T-helper 2 cell treated with Interferon-gamma antibody and Interleukin-4, amounts not matched to agents 5 μg/mL and 100 μg/mL, for 36 hours (primary cell): ENCODE measurements around the gene KLHL29.
"Not testable (repeated sequence)": the region's sequence is repeated elsewhere in the genome, so short reads cannot be mapped to it uniquely, and the experiment has no call there.

ENCODE experiments used
- DNase-seq: peaks from one replicate; pipeline ENCODE4 v3.0.0; 2021; ENCODE audit warnings: low spot score
- H3K27ac Mint-ChIP-seq: one replicate; pipeline ENCODE4 v1.8.0; 2021; ENCODE audit warnings: mild to moderate bottlenecking, mixed read lengths
- H3K27me3 Mint-ChIP-seq: one replicate; pipeline ENCODE4 v1.8.0; 2021; ENCODE audit warnings: low read depth, mixed read lengths
- H3K36me3 Mint-ChIP-seq: one replicate; pipeline ENCODE4 v1.8.0; 2021; ENCODE audit warnings: low read depth, mixed read lengths
- H3K4me1 Mint-ChIP-seq: one replicate; pipeline ENCODE4 v1.8.0; 2021; ENCODE audit warnings: low read depth, mixed read lengths
- H3K4me3 Mint-ChIP-seq: one replicate; pipeline ENCODE4 v1.8.0; 2022; ENCODE audit warnings: mild to moderate bottlenecking, moderate library complexity, mixed read lengths
- H3K9me3 Mint-ChIP-seq: one replicate; pipeline ENCODE4 v1.8.0; 2021; ENCODE audit warnings: mixed read lengths

Gene KLHL29

GRCh38 chr2:23720705-23721453 is 335.9 kb downstream of the KLHL29 start:
- no peak overlapping the region for H3K4me3 Mint-ChIP-seq
- no peak for DNase-seq
- H3K9me3 Mint-ChIP-seq = peaks cover 20% of the 10 kb centered on the region
- no peak overlapping the region for H3K27ac Mint-ChIP-seq
- H3K36me3 Mint-ChIP-seq = peaks cover 32% of the 10 kb centered on the region
- H3K4me1 Mint-ChIP-seq = no peaks in the 10 kb centered on the region
- H3K27me3 Mint-ChIP-seq = no peaks in the 10 kb centered on the region

- peaks cover 34% of the 10 kb centered on the region for H3K36me3 Mint-ChIP-seq
- H3K4me3 Mint-ChIP-seq = no peak overlapping the region
These were observed 336.5 kb downstream of the KLHL29 start for GRCh38 chr2:23721454-23721826.

GRCh38 chr2:23722255-23722654 is 337.3 kb downstream of the KLHL29 start:
- Mint-ChIP-seq H3K4me3 (no peak overlapping the region), H3K36me3 (peaks cover 38% of the 10 kb centered on the region)

More at GRCh38 chr2:23721454-23721826, 336.5 kb downstream of the KLHL29 start:
- H3K27me3 Mint-ChIP-seq = no peaks in the 10 kb centered on the region
- H3K4me1 Mint-ChIP-seq = no peaks in the 10 kb centered on the region
- DNase-seq = no peak
- peaks cover 20% of the 10 kb centered on the region for H3K9me3 Mint-ChIP-seq
- H3K27ac Mint-ChIP-seq = no peak overlapping the region

GRCh38 chr2:23723029-23723428 is 338.1 kb downstream of the KLHL29 start:
- H3K4me3 Mint-ChIP-seq, H3K27ac Mint-ChIP-seq, H3K4me1 Mint-ChIP-seq, H3K27me3 Mint-ChIP-seq, DNase-seq: not testable (repeated sequence)
- peaks cover 20% of the 10 kb centered on the region for H3K9me3 Mint-ChIP-seq
- H3K36me3 Mint-ChIP-seq = peaks cover 39% of the 10 kb centered on the region

More at GRCh38 chr2:23722255-23722654, 337.3 kb downstream of the KLHL29 start:
- peaks cover 20% of the 10 kb centered on the region for H3K9me3 Mint-ChIP-seq
- H3K4me1 Mint-ChIP-seq = no peaks in the 10 kb centered on the region
- H3K27ac Mint-ChIP-seq = no peak overlapping the region
- no peaks in the 10 kb centered on the region for H3K27me3 Mint-ChIP-seq
- DNase-seq = no peak

- peaks cover 19% of the 10 kb centered on the region for H3K36me3 Mint-ChIP-seq
- no peak overlapping the region for H3K4me3 Mint-ChIP-seq
- no peaks in the 10 kb centered on the region for H3K9me3 Mint-ChIP-seq
- no peaks in the 10 kb centered on the region for H3K4me1 Mint-ChIP-seq
- no peak for DNase-seq
- no peak overlapping the region for H3K27ac Mint-ChIP-seq
- no peaks in the 10 kb centered on the region for H3K27me3 Mint-ChIP-seq
These were observed 349.4 kb downstream of the KLHL29 start for GRCh38 chr2:23734416-23734815.

GRCh38 chr2:23736783-23737182 is 351.8 kb downstream of the KLHL29 start:
- H3K4me3 Mint-ChIP-seq, H3K9me3 Mint-ChIP-seq, H3K27ac Mint-ChIP-seq, H3K27me3 Mint-ChIP-seq, H3K4me1 Mint-ChIP-seq, DNase-seq: not testable (repeated sequence)
- peaks cover 17% of the 10 kb centered on the region for H3K36me3 Mint-ChIP-seq

- Mint-ChIP-seq H3K9me3 (peaks cover 5% of the 10 kb centered on the region), H3K4me1 (no peaks in the 10 kb centered on the region), H3K4me3 (no peak overlapping the region), H3K27ac (no peak overlapping the region), H3K27me3 (no peaks in the 10 kb centered on the region), H3K36me3 (peaks cover 5% of the 10 kb centered on the region)
- DNase-seq = no peak
These were observed 360.2 kb downstream of the KLHL29 start for GRCh38 chr2:23745068-23745725.

GRCh38 chr2:23745726-23746105 is 360.7 kb downstream of the KLHL29 start:
- Mint-ChIP-seq H3K4me3 (no peak overlapping the region), H3K27me3 (no peaks in the 10 kb centered on the region), H3K27ac (no peak overlapping the region), H3K4me1 (no peaks in the 10 kb centered on the region), H3K9me3 (peaks cover 5% of the 10 kb centered on the region), H3K36me3 (peaks cover 7% of the 10 kb centered on the region)
- no peak for DNase-seq

- H3K27ac Mint-ChIP-seq = no peak overlapping the region
These were observed 361.3 kb downstream of the KLHL29 start for GRCh38 chr2:23746141-23746863.

GRCh38 chr2:23751747-23752265 is 366.8 kb downstream of the KLHL29 start:
- Mint-ChIP-seq H3K27me3 (no peaks in the 10 kb centered on the region), H3K4me1 (no peaks in the 10 kb centered on the region), H3K4me3 (no peak overlapping the region), H3K9me3 (no peaks in the 10 kb centered on the region), H3K27ac (no peak overlapping the region), H3K36me3 (peaks cover 22% of the 10 kb centered on the region)
- no peak for DNase-seq

More at GRCh38 chr2:23746141-23746863, 361.3 kb downstream of the KLHL29 start:
- Mint-ChIP-seq H3K27me3 (no peaks in the 10 kb centered on the region), H3K36me3 (peaks cover 10% of the 10 kb centered on the region), H3K4me3 (no peak overlapping the region), H3K9me3 (peaks cover 5% of the 10 kb centered on the region), H3K4me1 (no peaks in the 10 kb centered on the region)
- DNase-seq = no peak

GRCh38 chr2:23753291-23754010 is 368.5 kb downstream of the KLHL29 start:
- H3K9me3 Mint-ChIP-seq = no peaks in the 10 kb centered on the region
- H3K27ac Mint-ChIP-seq = no peak overlapping the region
- no peak overlapping the region for H3K4me3 Mint-ChIP-seq
- H3K4me1 Mint-ChIP-seq = no peaks in the 10 kb centered on the region
- no peak for DNase-seq
- peaks cover 26% of the 10 kb centered on the region for H3K36me3 Mint-ChIP-seq
- no peaks in the 10 kb centered on the region for H3K27me3 Mint-ChIP-seq

- no peak for DNase-seq
- Mint-ChIP-seq H3K9me3 (no peaks in the 10 kb centered on the region), H3K36me3 (peaks cover 26% of the 10 kb centered on the region), H3K4me3 (no peak overlapping the region), H3K27me3 (no peaks in the 10 kb centered on the region), H3K4me1 (no peaks in the 10 kb centered on the region), H3K27ac (no peak overlapping the region)
These were observed 370.0 kb downstream of the KLHL29 start for GRCh38 chr2:23754970-23755369.

GRCh38 chr2:23756593-23757292 is 371.8 kb downstream of the KLHL29 start:
- no peak for DNase-seq
- Mint-ChIP-seq H3K27ac (no peak overlapping the region), H3K9me3 (no peaks in the 10 kb centered on the region), H3K36me3 (peaks cover 19% of the 10 kb centered on the region), H3K4me1 (peaks cover 3% of the 10 kb centered on the region), H3K27me3 (no peaks in the 10 kb centered on the region), H3K4me3 (no peak overlapping the region)
